HepG2 (cell line): Measurements from ENCODE around the gene IGF2. TPM values are rescaled to one million over a fixed set of nuclear protein-coding genes. Genes with fewer than 3 reads are reported as not detected.

Experiments used
- CBX2 ChIP-seq, 2 experiments: fragments of 200-600 bp in 1 of 2; sonication (generic); formaldehyde crosslinking in 1 of 2; IDR thresholded peaks; 2 replicates each; pipeline versions ENCODE4 v1.7.0 to v1.8.1; 2018 to 2022; ENCODE audit warnings: low read depth in 2 of 2, low read length in 1 of 2, mild to moderate bottlenecking in 1 of 2, missing genetic modification reagents in 1 of 2
- HNF4G ChIP-seq, 2 experiments: sonication (generic) in 1 of 2; formaldehyde crosslinking in 1 of 2; IDR thresholded peaks; 2 replicates each; pipeline versions ENCODE4 v1.4.0 to v1.6.1; 2011 to 2020; ENCODE audit warnings: borderline replicate concordance in 2 of 2, low read depth in 2 of 2, mild to moderate bottlenecking in 2 of 2, low read length in 1 of 2, missing genetic modification reagents in 1 of 2, moderate library complexity in 1 of 2
- KDM6A ChIP-seq: IDR thresholded peaks from 2 replicates; pipeline ENCODE4 v1.6.1; 2016; ENCODE audit warnings: low read depth
- MAFF ChIP-seq: IDR thresholded peaks from 2 replicates; pipeline ENCODE4 v1.6.1; 2011; ENCODE audit warnings: low read depth, low read length, improper control_type of control experiment
- MXI1 ChIP-seq: IDR thresholded peaks from 3 replicates; pipeline ENCODE4 v1.6.1; 2012; ENCODE audit warnings: low read depth, low read length, inconsistent platforms, borderline replicate concordance
- MYC ChIP-seq: sonication (generic); formaldehyde crosslinking; IDR thresholded peaks from 2 replicates; pipeline ENCODE4 v1.9.0; 2021; ENCODE audit warnings: missing genetic modification reagents, borderline replicate concordance
- NAIF1 ChIP-seq: sonication (generic); formaldehyde crosslinking; IDR thresholded peaks from 2 replicates; pipeline ENCODE4 v1.5.0; 2020; ENCODE audit warnings: mild to moderate bottlenecking, missing genetic modification reagents, borderline replicate concordance
- NCOA1 ChIP-seq: sonication (generic); formaldehyde crosslinking; IDR thresholded peaks from 2 replicates; pipeline ENCODE4 v1.9.0; 2021; ENCODE audit warnings: missing genetic modification reagents
- PAWR ChIP-seq: sonication (generic); formaldehyde crosslinking; IDR thresholded peaks from 2 replicates; pipeline ENCODE4 v1.4.0; 2020; ENCODE audit warnings: missing genetic modification reagents, mild to moderate bottlenecking, borderline replicate concordance
- REPIN1 ChIP-seq: sonication (generic); formaldehyde crosslinking; IDR thresholded peaks from 2 replicates; pipeline ENCODE4 v1.8.0; 2022; ENCODE audit warnings: missing genetic modification reagents, low read depth, mild to moderate bottlenecking, borderline replicate concordance
- ZKSCAN8 ChIP-seq: IDR thresholded peaks from 2 replicates; pipeline ENCODE4 v1.6.1; 2016; ENCODE audit warnings: borderline replicate concordance, missing genetic modification reagents, missing compliant biosample characterization
- ZNF382 ChIP-seq: sonication (generic); formaldehyde crosslinking; IDR thresholded peaks from 2 replicates; pipeline ENCODE4 v1.5.0; 2020; ENCODE audit warnings: missing genetic modification reagents, mild to moderate bottlenecking, borderline replicate concordance
- ZNF629 ChIP-seq: sonication (generic); formaldehyde crosslinking; conservative IDR thresholded peaks from 2 replicates; pipeline ENCODE4 v1.5.0; 2020; ENCODE audit warnings: missing genetic modification reagents
- ZNF749 ChIP-seq: sonication (generic); formaldehyde crosslinking; IDR thresholded peaks from 2 replicates; pipeline ENCODE4 v1.8.0; 2022; ENCODE audit warnings: mild to moderate bottlenecking, missing genetic modification reagents, moderate library complexity, borderline replicate concordance
- polyA plus RNA-seq, 8 experiments: library from polyadenylated mRNA; depleted of rRNA in 3 of 8; stranded (reverse) in 7 of 8; unstranded in 1 of 8; fragments of >200 nt; fragmentation: Illumina TruSeq in 4 of 8; extraction: Trizol in 4 of 8; gene quantifications; 2 replicates each; pipeline versions ENCODE4 v1.2.1 to v1.2.3, GENCODE V29; 2011 to 2016; ENCODE audit warnings: low read depth in 4 of 8, missing spikeins in 1 of 8, mixed read lengths in 1 of 8; ENCODE audit not compliant: insufficient read depth in 1 of 8
- total RNA-seq, 5 experiments: library from RNA; depleted of rRNA; stranded (reverse); fragments of >200 nt; fragmentation: Illumina TruSeq; extraction: Trizol; gene quantifications; 2 replicates each; pipeline ENCODE4 v1.2.3, GENCODE V29; 2016; ENCODE audit warnings: low read depth in 1 of 5
- TF ChIP-seq, protein P1 (sequence below): sonication (generic); formaldehyde crosslinking; IDR thresholded peaks from 2 replicates; pipeline ENCODE4 v1.5.1; 2020; ENCODE audit warnings: mild to moderate bottlenecking, missing genetic modification reagents, moderate library complexity
- TF ChIP-seq, protein P2 (sequence below): sonication (generic); formaldehyde crosslinking; IDR thresholded peaks from 2 replicates; pipeline ENCODE4 v1.4.0; 2020; ENCODE audit warnings: missing genetic modification reagents, borderline replicate concordance
- TF ChIP-seq, protein P3 (sequence below): sonication (generic); formaldehyde crosslinking; IDR thresholded peaks from 2 replicates; pipeline ENCODE4 v1.8.1; 2023; ENCODE audit warnings: missing genetic modification reagents, inconsistent platforms, borderline replicate concordance
- TF ChIP-seq, protein P4 (sequence below): IDR thresholded peaks from 2 replicates; pipeline ENCODE4 v1.6.1; 2016; ENCODE audit warnings: missing biosample characterization, missing genetic modification reagents, low read depth

Gene IGF2
- total and polyA plus RNA-seq, 2 of the 13 experiments (the other 11 are each of a cell fraction or from before 2014, with no cell fraction given), result 79.1 to 254 TPM

DNA sequence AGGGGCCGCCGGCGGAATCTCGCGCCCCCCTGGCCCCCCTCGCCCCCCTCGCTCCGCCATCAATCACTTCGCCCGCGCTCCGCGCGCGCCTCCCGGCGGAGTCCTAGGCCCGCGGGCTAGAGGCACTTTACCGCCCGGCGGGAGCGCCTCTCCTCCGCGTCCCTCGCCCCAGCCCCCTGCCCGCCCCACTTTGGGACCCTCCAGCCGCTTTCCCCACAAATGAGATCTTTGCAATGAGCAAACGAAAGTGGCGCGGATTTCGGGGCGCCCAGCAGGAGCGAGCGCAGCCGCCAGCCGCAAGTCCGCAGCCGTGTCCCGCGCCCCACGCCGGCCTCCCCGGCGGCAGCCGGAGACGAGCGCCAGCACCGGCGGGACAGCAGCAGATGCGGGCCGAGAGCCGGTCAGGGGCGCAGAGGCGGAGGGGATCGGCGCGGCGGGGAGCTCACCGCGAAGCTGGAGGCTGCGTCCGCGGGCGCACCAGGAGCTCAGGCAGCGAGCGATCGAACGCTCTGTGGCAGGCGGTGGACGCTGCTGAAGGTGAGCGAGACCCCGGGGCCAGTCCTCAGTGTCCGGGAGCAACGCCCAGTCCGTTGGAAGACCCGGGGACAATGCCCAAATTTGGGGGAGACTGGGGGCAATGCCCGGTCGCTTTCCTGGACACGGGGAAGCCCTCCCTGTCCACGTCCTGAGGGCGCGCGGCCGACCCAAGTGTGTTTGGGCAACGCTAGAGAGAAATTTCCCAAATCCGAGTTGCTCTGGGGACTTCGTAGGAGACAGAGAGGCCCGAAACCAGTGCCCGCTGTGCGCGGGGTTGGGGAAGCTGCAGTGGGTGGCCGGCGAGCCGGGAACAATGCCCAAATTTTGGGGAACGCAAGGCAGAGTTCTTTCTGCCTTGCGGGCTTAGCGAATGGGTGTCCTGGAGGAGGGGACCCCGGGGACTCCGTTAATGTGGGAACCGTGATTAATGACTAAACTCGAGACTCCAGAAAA, 1.5 kb upstream of the IGF2 start (continued):
- no peak for TF ChIP-seq MAFF
- no peak for TF ChIP-seq ZNF382 (CRISPR knock-in tag)
- TF ChIP-seq, protein P1, sequence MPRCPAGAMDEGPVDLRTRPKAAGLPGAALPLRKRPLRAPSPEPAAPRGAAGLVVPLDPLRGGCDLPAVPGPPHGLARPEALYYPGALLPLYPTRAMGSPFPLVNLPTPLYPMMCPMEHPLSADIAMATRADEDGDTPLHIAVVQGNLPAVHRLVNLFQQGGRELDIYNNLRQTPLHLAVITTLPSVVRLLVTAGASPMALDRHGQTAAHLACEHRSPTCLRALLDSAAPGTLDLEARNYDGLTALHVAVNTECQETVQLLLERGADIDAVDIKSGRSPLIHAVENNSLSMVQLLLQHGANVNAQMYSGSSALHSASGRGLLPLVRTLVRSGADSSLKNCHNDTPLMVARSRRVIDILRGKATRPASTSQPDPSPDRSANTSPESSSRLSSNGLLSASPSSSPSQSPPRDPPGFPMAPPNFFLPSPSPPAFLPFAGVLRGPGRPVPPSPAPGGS (CRISPR knock-in tag), result no peak
- no peak for TF ChIP-seq CBX2 (IDR thresholded peaks at IDR 0.05; ENCODE audit: low read depth, low read length)
- TF ChIP-seq CBX2 (CRISPR knock-in tag; IDR thresholded peaks at IDR 0.05; ENCODE audit: low read depth), result peak; percentile 92; the same call in 1 of the 2 replicates
- TF ChIP-seq, protein P2, sequence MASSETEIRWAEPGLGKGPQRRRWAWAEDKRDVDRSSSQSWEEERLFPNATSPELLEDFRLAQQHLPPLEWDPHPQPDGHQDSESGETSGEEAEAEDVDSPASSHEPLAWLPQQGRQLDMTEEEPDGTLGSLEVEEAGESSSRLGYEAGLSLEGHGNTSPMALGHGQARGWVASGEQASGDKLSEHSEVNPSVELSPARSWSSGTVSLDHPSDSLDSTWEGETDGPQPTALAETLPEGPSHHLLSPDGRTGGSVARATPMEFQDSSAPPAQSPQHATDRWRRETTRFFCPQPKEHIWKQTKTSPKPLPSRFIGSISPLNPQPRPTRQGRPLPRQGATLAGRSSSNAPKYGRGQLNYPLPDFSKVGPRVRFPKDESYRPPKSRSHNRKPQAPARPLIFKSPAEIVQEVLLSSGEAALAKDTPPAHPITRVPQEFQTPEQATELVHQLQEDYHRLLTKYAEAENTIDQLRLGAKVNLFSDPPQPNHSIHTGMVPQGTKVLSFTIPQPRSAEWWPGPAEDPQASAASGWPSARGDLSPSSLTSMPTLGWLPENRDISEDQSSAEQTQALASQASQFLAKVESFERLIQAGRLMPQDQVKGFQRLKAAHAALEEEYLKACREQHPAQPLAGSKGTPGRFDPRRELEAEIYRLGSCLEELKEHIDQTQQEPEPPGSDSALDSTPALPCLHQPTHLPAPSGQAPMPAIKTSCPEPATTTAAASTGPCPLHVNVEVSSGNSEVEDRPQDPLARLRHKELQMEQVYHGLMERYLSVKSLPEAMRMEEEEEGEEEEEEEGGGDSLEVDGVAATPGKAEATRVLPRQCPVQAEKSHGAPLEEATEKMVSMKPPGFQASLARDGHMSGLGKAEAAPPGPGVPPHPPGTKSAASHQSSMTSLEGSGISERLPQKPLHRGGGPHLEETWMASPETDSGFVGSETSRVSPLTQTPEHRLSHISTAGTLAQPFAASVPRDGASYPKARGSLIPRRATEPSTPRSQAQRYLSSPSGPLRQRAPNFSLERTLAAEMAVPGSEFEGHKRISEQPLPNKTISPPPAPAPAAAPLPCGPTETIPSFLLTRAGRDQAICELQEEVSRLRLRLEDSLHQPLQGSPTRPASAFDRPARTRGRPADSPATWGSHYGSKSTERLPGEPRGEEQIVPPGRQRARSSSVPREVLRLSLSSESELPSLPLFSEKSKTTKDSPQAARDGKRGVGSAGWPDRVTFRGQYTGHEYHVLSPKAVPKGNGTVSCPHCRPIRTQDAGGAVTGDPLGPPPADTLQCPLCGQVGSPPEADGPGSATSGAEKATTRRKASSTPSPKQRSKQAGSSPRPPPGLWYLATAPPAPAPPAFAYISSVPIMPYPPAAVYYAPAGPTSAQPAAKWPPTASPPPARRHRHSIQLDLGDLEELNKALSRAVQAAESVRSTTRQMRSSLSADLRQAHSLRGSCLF (CRISPR knock-in tag), result no peak
- TF ChIP-seq, protein P3, sequence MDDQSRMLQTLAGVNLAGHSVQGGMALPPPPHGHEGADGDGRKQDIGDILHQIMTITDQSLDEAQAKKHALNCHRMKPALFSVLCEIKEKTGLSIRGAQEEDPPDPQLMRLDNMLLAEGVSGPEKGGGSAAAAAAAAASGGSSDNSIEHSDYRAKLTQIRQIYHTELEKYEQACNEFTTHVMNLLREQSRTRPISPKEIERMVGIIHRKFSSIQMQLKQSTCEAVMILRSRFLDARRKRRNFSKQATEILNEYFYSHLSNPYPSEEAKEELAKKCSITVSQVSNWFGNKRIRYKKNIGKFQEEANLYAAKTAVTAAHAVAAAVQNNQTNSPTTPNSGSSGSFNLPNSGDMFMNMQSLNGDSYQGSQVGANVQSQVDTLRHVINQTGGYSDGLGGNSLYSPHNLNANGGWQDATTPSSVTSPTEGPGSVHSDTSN (CRISPR knock-in tag), result no peak
- TF ChIP-seq KDM6A (CRISPR knock-in tag), result no peak
- no peak for TF ChIP-seq NAIF1 (CRISPR knock-in tag)
- TF ChIP-seq, protein P4, sequence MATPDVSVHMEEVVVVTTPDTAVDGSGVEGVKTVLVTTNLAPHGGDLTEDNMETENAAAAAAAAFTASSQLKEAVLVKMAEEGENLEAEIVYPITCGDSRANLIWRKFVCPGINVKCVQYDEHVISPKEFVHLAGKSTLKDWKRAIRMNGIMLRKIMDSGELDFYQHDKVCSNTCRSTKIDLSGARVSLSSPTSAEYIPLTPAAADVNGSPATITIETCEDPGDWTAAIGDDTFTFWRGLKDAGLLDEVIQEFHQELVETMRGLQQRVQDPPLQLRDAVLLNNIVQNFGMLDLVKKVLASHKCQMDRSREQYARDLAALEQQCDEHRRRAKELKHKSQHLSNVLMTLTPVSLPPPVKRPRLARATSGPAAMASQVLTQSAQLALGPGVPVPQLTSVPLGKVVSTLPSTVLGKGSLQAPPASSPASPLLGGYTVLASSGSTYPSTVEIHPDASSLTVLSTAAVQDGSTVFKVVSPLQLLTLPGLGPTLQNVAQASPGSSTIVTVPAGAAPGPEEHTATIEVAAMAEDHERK (CRISPR knock-in tag), result no peak
- no peak for TF ChIP-seq NCOA1 (CRISPR knock-in tag)
- TF ChIP-seq HNF4G (IDR thresholded peaks at IDR 0.05; ENCODE audit: borderline replicate concordance, low read depth, low read length), result no peak
- TF ChIP-seq HNF4G (CRISPR knock-in tag; IDR thresholded peaks at IDR 0.05; ENCODE audit: borderline replicate concordance, low read depth), result no peak
- no peak for TF ChIP-seq REPIN1 (CRISPR knock-in tag)
- no peak for TF ChIP-seq MXI1
- no peak for TF ChIP-seq MYC (CRISPR knock-in tag)
- TF ChIP-seq PAWR (CRISPR knock-in tag), result no peak
- TF ChIP-seq ZKSCAN8, result no peak
- no peak for TF ChIP-seq ZNF749 (CRISPR knock-in tag)
- no peak for TF ChIP-seq ZNF629 (CRISPR knock-in tag)
